ENCODE data around the gene FSD1.
"Not testable (repeated sequence)": the region's sequence is repeated elsewhere in the genome, so short reads cannot be mapped to it uniquely, and the experiment has no call there.

Gene FSD1

GRCh38 chr19:4284974-4285373, 19.4 kb upstream of the FSD1 start:
- DNase-seq (ENCODE audit: low spot score), result no peak

- DNase-seq (ENCODE audit: low spot score), result not testable (repeated sequence)
These were observed 18.3 kb upstream of the FSD1 start for GRCh38 chr19:4286141-4286540.

- DNase-seq (ENCODE audit: low spot score), result no peak
These were observed 16.2 kb upstream of the FSD1 start for GRCh38 chr19:4288091-4288777.

GRCh38 chr19:4291184-4291732, 13.1 kb upstream of the FSD1 start:
- DNase-seq (ENCODE audit: low spot score), result no peak

GRCh38 chr19:4292515-4292914, 11.9 kb upstream of the FSD1 start:
- no peak for DNase-seq (ENCODE audit: low spot score)

- no peak for DNase-seq (ENCODE audit: low spot score)
These were observed 10.0 kb upstream of the FSD1 start for GRCh38 chr19:4294389-4294788.

GRCh38 chr19:4295972-4296771, 8.2 kb upstream of the FSD1 start:
- no peak for DNase-seq (ENCODE audit: low spot score)

GRCh38 chr19:4297901-4298809, 6.2 kb upstream of the FSD1 start:
- DNase-seq (ENCODE audit: low spot score), result no peak

- DNase-seq (ENCODE audit: low spot score), result no peak
These were observed 5.4 kb upstream of the FSD1 start for GRCh38 chr19:4298810-4299550.

- DNase-seq (ENCODE audit: low spot score), result no peak
These were observed 3.8 kb upstream of the FSD1 start for GRCh38 chr19:4300589-4300988.

- no peak for DNase-seq (ENCODE audit: low spot score)
These were observed 2.7 kb upstream of the FSD1 start for GRCh38 chr19:4301590-4302242.

GRCh38 chr19:4302243-4302640, 2.2 kb upstream of the FSD1 start, which contains the start of gene TMIGD2:
Gene TMIGD2 (minus strand): TSS chr19:4302389. CDS start chr19:4302385, 4 bp downstream.
- no peak for DNase-seq (ENCODE audit: low spot score)

GRCh38 chr19:4303819-4304537, 420 bp upstream of the FSD1 start:
- DNase-seq (ENCODE audit: low spot score), result no peak

GRCh38 chr19:4305257-4305612, 837 bp downstream of the FSD1 start:
- no peak for DNase-seq (ENCODE audit: low spot score)

GRCh38 chr19:4305659-4306058, 1.3 kb downstream of the FSD1 start:
- no peak for DNase-seq (ENCODE audit: low spot score)

GRCh38 chr19:4310247-4311121, 6.1 kb downstream of the FSD1 start:
- DNase-seq (ENCODE audit: low spot score), result peak; percentile 31

- no peak for DNase-seq (ENCODE audit: low spot score)
These were observed 9.6 kb downstream of the FSD1 start for GRCh38 chr19:4313847-4314490.

GRCh38 chr19:4316956-4317355, 12.6 kb downstream of the FSD1 start:
- no peak for DNase-seq (ENCODE audit: low spot score)

GRCh38 chr19:4318460-4318859, 14.1 kb downstream of the FSD1 start:
- no peak for DNase-seq (ENCODE audit: low spot score)
